ENCODE results near the gene STOML2. TPM values are rescaled to one million over a fixed set of nuclear protein-coding genes. Genes with fewer than 3 reads are reported as not detected.
A peak's percentile ranks its signal among the peaks of the same experiment; 100 is the strongest.

STOML2 gene
- total RNA-seq, 2 experiments from 2014 or later = 260 to 271 TPM

GRCh38 chr9:35112257-35113020 lies 9.5 kb upstream of the STOML2 start:
- Mint-ChIP-seq H3K4me3 (peak overlapping the region; percentile 65), H3K27ac (peak overlapping the region; percentile 67), H3K4me1 (peaks cover 43% of the 10 kb centered on the region), H3K27me3 (no peaks in the 10 kb centered on the region), H3K36me3 (no peaks in the 10 kb centered on the region), H3K9me3 (peaks cover 2% of the 10 kb centered on the region)
- no peak for DNase-seq

- H3K27me3 Mint-ChIP-seq = no peaks in the 10 kb centered on the region
- H3K27ac Mint-ChIP-seq = peak overlapping the region; percentile 67
- H3K9me3 Mint-ChIP-seq = peaks cover 2% of the 10 kb centered on the region
- H3K4me1 Mint-ChIP-seq = peaks cover 38% of the 10 kb centered on the region
- H3K4me3 Mint-ChIP-seq = peak overlapping the region; percentile 66
- no peaks in the 10 kb centered on the region for H3K36me3 Mint-ChIP-seq
- DNase-seq = peak; percentile 94
These were observed 8.3 kb upstream of the STOML2 start for GRCh38 chr9:35111001-35111933.

- H3K9me3 Mint-ChIP-seq = peaks cover 2% of the 10 kb centered on the region
- no peak overlapping the region for H3K27ac Mint-ChIP-seq
- DNase-seq = no peak
- H3K4me1 Mint-ChIP-seq = peaks cover 35% of the 10 kb centered on the region
- no peaks in the 10 kb centered on the region for H3K27me3 Mint-ChIP-seq
- no peak overlapping the region for H3K4me3 Mint-ChIP-seq
- no peaks in the 10 kb centered on the region for H3K36me3 Mint-ChIP-seq
These were observed 7.4 kb upstream of the STOML2 start for GRCh38 chr9:35110327-35110761.

DNA sequence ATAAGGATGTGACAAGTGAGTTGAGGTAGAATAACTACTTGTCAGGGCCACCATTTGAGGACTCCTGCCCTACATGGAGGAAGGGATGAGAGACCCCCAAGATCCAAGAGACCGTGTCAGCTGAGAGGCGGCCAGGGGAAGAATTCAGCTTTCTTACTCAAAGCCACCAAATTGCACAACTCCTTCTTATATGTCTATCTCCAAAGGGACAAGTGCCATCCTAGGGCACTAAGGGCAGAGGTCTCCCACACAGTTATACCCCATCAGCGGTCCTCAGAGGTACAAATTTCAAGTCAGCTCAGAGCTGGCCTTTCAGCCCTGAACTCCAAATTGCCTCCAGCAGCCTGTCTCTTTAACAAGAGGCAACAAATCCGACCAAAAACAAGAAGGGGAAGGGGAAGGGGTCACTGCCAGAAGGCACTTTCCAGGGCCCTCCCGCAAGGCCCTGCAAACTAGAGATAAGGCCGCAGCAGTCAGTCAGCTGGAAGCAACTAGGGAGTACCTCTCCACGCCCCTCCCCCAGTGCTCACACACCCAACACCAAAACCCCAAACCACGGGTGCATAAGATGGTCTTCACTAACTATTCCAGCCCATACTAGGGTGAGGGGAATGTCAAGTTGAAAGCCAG lies 6.1 kb upstream of the STOML2 start:
- H3K36me3 Mint-ChIP-seq = no peaks in the 10 kb centered on the region
- H3K27ac Mint-ChIP-seq = no peak overlapping the region
- DNase-seq = no peak
- H3K27me3 Mint-ChIP-seq = no peaks in the 10 kb centered on the region
- H3K4me1 Mint-ChIP-seq = peaks cover 23% of the 10 kb centered on the region
- H3K4me3 Mint-ChIP-seq = no peak overlapping the region
- H3K9me3 Mint-ChIP-seq = peaks cover 2% of the 10 kb centered on the region

DNA sequence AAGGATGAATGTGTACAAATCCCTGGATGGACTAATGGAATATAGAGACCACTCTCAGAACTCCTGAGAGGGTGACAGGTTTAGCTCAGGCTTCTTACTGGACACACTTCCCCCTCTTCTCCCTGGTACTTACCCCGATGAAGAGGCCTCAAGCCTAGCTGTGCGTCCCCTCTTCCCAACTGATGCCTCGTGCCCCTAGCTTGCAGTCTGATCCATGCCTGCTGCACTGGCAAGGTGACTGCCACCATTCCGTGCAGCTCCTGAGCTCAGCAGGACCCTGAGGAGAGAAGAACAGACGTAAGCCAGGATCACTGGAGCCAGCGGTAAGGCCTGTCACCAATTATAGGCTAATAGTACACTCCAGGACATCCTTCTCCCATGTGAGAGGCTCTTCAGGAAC lies 5.5 kb upstream of the STOML2 start:
- peaks cover 20% of the 10 kb centered on the region for H3K4me1 Mint-ChIP-seq
- H3K4me3 Mint-ChIP-seq = no peak overlapping the region
- H3K9me3 Mint-ChIP-seq = no peaks in the 10 kb centered on the region
- H3K27me3 Mint-ChIP-seq = no peaks in the 10 kb centered on the region
- no peak overlapping the region for H3K27ac Mint-ChIP-seq
- H3K36me3 Mint-ChIP-seq = no peaks in the 10 kb centered on the region
- no peak for DNase-seq

DNA sequence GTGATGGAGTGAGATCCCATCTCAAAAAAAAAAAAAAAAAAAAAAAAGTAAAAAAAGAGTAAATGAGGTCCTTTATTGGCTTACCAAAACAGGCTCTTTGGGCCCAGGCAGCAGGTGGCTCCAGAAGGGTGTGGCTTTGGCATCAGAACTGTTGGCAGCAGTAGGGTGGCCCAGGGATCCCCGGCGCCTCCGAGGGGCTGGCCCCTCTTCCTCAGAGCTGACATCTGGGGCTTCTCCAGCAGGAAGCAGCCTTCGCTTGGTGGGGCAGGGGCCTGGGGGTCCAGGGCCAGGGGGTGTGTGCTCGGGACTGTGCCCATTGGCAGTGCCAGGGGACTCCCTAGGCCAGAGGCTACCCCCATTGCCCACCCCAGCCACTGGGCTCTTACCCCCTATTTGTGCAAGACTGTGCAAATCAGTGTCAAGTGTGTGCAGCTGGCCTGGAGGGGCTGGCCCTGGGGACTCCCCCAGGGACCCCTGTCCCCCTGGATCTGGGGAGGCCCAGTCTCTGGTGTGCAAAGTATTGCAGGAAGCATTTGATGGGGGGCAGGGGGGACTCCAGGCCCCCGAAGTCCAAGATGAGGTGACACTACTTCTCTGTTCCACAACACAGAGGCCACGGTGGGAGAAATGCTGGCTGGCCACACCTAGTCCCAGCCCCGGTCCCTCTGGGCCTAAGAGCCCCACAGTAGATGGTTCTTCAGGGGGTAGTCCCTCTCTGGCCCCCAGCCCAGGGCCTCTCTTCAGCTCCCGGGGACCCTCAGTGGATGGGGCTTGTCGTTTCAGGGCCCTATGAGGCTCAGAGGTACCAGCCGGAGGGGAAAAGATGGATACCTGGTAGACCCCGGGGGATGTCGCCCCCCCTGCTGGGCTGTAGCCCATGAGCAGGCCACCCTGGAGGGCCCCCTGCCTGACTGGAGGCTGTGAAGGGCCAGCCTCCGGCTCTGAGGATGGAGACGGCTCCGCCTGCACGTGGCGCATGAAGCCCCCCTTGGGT lies 4.7 kb upstream of the STOML2 start:
- no peak for DNase-seq
- H3K27me3 Mint-ChIP-seq = no peaks in the 10 kb centered on the region
- H3K36me3 Mint-ChIP-seq = peaks cover 4% of the 10 kb centered on the region
- H3K27ac Mint-ChIP-seq = no peak overlapping the region
- peaks cover 21% of the 10 kb centered on the region for H3K4me1 Mint-ChIP-seq
- H3K4me3 Mint-ChIP-seq = no peak overlapping the region
- no peaks in the 10 kb centered on the region for H3K9me3 Mint-ChIP-seq

DNA sequence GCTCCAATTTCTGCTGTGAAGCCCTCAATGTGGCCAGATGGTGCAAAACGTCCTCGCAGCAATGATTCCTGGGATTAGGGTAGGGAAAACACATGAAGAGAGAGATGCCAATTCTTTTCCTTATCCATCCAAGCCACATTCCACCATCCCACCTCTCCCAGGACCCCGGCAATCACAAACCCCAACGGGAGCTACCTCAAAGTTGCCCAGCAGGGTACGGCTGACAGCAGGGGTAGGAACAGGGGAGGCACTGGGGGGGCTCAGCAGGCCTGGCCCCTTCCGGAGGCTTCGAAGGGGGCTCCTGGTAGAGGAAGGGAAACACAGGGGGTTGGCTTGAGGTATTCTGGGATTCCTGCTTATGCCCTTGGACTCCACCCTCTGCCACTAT lies 3.4 kb upstream of the STOML2 start:
- no peaks in the 10 kb centered on the region for H3K27me3 Mint-ChIP-seq
- peaks cover 18% of the 10 kb centered on the region for H3K4me1 Mint-ChIP-seq
- H3K27ac Mint-ChIP-seq = no peak overlapping the region
- no peaks in the 10 kb centered on the region for H3K9me3 Mint-ChIP-seq
- H3K36me3 Mint-ChIP-seq = peaks cover 17% of the 10 kb centered on the region
- H3K4me3 Mint-ChIP-seq = no peak overlapping the region
- no peak for DNase-seq

- no peaks in the 10 kb centered on the region for H3K9me3 Mint-ChIP-seq
- DNase-seq = no peak
- H3K4me1 Mint-ChIP-seq = peaks cover 20% of the 10 kb centered on the region
- H3K27ac Mint-ChIP-seq = no peak overlapping the region
- H3K36me3 Mint-ChIP-seq = peaks cover 23% of the 10 kb centered on the region
- no peak overlapping the region for H3K4me3 Mint-ChIP-seq
- H3K27me3 Mint-ChIP-seq = no peaks in the 10 kb centered on the region
These were observed 2.8 kb upstream of the STOML2 start for GRCh38 chr9:35105571-35106342.

DNA sequence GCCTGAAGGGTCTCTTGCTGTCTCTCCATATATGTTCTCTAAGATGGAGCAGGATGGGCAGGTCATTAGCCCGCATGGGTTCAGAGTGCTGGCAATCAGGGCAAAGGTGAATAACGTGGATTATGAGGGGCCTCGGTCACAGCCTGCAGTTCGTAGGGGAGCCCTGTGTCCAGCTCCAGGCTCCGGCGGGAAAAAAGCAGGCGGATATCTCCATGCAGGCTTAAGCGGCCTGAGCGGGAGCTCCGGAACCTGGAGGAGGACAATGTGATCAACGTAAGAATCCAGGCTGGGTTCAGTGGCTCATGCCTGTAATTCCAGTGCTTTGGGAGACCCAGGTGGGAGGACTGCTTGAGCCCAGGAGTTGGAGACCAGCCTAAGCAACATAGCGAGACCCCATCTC lies 2.2 kb upstream of the STOML2 start:
- no peaks in the 10 kb centered on the region for H3K27me3 Mint-ChIP-seq
- no peak overlapping the region for H3K4me3 Mint-ChIP-seq
- H3K9me3 Mint-ChIP-seq = no peaks in the 10 kb centered on the region
- H3K4me1 Mint-ChIP-seq = peaks cover 22% of the 10 kb centered on the region
- no peak overlapping the region for H3K27ac Mint-ChIP-seq
- peaks cover 28% of the 10 kb centered on the region for H3K36me3 Mint-ChIP-seq
- DNase-seq = no peak

- Mint-ChIP-seq H3K36me3 (peaks cover 28% of the 10 kb centered on the region), H3K27ac (no peak overlapping the region), H3K4me1 (peaks cover 24% of the 10 kb centered on the region), H3K27me3 (no peaks in the 10 kb centered on the region), H3K4me3 (no peak overlapping the region), H3K9me3 (no peaks in the 10 kb centered on the region)
- DNase-seq = no peak
These were observed 1.7 kb upstream of the STOML2 start for GRCh38 chr9:35104586-35104985.

DNA sequence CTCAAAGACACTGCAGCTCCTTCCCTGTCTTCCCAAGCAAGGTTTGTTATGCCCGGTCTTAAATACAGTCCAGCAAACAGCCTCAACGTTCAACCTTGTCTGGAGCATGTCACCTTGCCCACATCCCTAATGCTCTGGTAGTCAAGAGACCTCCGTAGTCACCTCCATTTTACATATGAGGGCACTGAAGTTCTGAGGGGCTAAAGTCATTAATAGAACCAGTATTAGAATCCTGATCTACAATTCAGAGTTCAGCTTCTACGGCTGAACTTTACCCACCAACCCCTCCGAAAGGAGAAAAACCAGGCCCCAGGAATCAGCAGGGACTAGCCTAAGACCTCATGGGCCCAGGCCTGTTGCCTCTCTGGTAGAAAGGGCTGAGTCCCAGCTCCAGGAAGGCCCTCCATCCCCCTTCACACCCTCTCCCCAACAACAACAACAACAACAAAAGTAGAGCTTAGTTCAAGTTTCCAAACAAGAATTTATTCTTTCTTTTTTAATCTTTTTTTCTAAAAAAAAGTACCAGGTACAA lies 795 bp upstream of the STOML2 start:
- Mint-ChIP-seq H3K4me3 (peak overlapping the region; percentile 97), H3K4me1 (peaks cover 27% of the 10 kb centered on the region), H3K36me3 (peaks cover 31% of the 10 kb centered on the region), H3K27ac (peak overlapping the region; percentile 97), H3K27me3 (no peaks in the 10 kb centered on the region), H3K9me3 (no peaks in the 10 kb centered on the region)
- no peak for DNase-seq

GRCh38 chr9:35102465-35102768 lies 514 bp downstream of the STOML2 start:
- Mint-ChIP-seq H3K4me3 (peak overlapping the region; percentile 97), H3K9me3 (no peaks in the 10 kb centered on the region), H3K27me3 (no peaks in the 10 kb centered on the region), H3K4me1 (peaks cover 27% of the 10 kb centered on the region), H3K27ac (peak overlapping the region; percentile 97), H3K36me3 (peaks cover 31% of the 10 kb centered on the region)
- peak; percentile 18 for DNase-seq

DNA sequence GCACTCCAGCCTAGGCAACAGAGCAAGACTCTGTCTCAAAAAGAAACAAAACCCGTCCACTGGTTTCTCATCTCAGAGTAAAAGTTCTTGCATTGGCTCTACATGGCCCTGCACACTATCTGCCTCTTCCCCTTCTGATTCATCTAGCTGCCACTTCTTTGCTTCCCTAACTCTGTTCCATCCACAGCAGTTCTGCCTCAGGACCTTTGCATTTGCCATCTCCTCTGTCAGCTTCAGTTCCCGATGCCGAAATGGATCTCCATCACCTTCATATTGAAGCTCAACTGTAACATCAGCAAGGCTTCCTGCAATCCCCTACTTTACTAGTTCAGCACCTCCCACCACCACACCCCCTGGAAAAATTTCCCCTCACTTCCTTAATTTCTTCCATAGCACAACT lies 5.4 kb downstream of the STOML2 start:
- no peaks in the 10 kb centered on the region for H3K27me3 Mint-ChIP-seq
- H3K4me3 Mint-ChIP-seq = peak overlapping the region; percentile 6
- H3K4me1 Mint-ChIP-seq = peaks cover 33% of the 10 kb centered on the region

More for the DNA sequence above, 5.4 kb downstream of the STOML2 start:
- Mint-ChIP-seq H3K9me3 (no peaks in the 10 kb centered on the region), H3K27ac (no peak overlapping the region), H3K36me3 (peaks cover 33% of the 10 kb centered on the region)
- no peak for DNase-seq
